Rectal smooth muscle tissue (tissue), 1 donor: ENCODE data around the gene TEX44.
"Not testable (repeated sequence)": the region's sequence is repeated elsewhere in the genome, so short reads cannot be mapped to it uniquely, and the experiment has no call there.

Source experiments
- H3K27ac ChIP-seq: one replicate; pipeline ENCODE4 v1.7.0; 2013; ENCODE audit warnings: low read depth, low read length, inconsistent platforms
- H3K27me3 ChIP-seq: one replicate; pipeline ENCODE4 v1.7.0; 2013; ENCODE audit warnings: low read length; ENCODE audit not compliant: control insufficient read depth, insufficient read depth
- H3K36me3 ChIP-seq: one replicate; pipeline ENCODE4 v1.7.0; 2013; ENCODE audit warnings: low read length; ENCODE audit not compliant: control insufficient read depth, insufficient read depth
- H3K4me1 ChIP-seq: one replicate; pipeline ENCODE4 v1.7.0; 2013; ENCODE audit warnings: low read length; ENCODE audit not compliant: control insufficient read depth, insufficient read depth
- H3K4me3 ChIP-seq: one replicate; pipeline ENCODE4 v1.7.0; 2013; ENCODE audit warnings: low read length
- H3K9ac ChIP-seq: one replicate; pipeline ENCODE4 v1.7.0; 2013; ENCODE audit warnings: low read length

The TEX44 gene

DNA sequence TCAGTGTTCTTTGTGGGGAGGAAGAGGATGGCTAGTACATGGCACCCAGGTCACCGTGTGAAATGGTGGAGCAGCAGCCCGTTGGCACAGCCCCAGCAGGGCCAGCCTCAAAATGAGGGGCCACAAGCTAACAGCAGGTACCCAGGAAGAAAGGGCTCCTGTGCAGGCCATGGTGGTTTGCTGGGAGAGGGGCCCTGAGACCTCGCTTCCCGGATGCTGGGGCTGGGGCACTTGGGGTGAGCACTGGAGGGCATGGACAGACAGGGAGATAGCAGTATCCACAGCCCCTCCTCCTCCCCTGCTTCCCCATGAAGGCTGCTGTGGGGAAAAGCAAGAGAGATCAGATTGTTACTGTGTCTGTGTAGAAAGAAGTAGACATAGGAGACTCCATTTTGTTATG lies 16.2 kb upstream of the TEX44 start:
- Histone ChIP-seq H3K36me3 (no peaks in the 10 kb centered on the region), H3K4me3 (no peak overlapping the region), H3K27ac (no peak overlapping the region), H3K4me1 (no peaks in the 10 kb centered on the region), H3K9ac (no peak overlapping the region), H3K27me3 (no peaks in the 10 kb centered on the region)

DNA sequence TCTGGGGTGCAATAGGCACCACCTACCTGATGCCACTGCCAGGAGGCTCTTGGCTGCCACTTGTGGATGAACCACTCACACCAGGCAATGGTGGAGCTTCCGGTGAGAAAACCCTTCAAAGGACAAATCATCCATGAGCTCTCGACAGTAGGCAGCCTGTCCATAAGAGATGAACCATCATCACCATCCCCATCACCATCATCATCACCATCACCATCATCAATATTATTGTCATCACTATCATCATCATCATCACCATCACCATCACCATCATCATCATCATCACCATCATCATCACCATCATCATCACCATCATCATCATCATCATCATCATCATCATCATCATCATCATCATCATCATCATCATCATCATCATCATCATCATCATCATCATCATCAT lies 14.0 kb upstream of the TEX44 start:
- H3K27me3 ChIP-seq, H3K27ac ChIP-seq, H3K4me1 ChIP-seq, H3K9ac ChIP-seq, H3K36me3 ChIP-seq, H3K4me3 ChIP-seq: not testable (repeated sequence)

- no peaks in the 10 kb centered on the region for H3K36me3 ChIP-seq
- H3K9ac ChIP-seq: no peak overlapping the region
- H3K4me3 ChIP-seq: no peak overlapping the region
- no peak overlapping the region for H3K27ac ChIP-seq
- no peaks in the 10 kb centered on the region for H3K4me1 ChIP-seq
- H3K27me3 ChIP-seq: no peaks in the 10 kb centered on the region
Measured at GRCh38 chr2:231579560-231579959, 13.1 kb upstream of the TEX44 start.

DNA sequence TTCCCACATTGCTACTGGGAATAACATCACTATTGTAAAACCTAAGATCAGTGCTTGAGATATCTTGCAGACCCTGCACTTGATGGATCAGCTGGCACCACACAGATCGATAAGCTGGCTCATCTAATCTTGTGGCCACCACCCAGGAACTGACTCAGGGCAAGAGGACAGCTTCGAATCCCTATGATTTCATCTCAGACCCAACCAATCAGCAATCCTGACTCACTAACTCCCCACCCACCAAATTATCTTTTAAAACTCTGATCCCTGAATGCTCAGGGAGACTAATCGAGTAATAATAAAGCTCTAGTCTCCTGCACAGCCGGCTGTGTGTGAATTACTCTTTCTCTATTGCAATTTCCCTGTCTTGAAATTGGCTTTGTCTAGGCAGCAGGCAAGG lies 11.3 kb upstream of the TEX44 start:
- Histone ChIP-seq H3K27ac (no peak overlapping the region), H3K9ac (no peak overlapping the region)

GRCh38 chr2:231583982-231584381 lies 8.7 kb upstream of the TEX44 start:
- H3K27me3 ChIP-seq: no peaks in the 10 kb centered on the region
- no peaks in the 10 kb centered on the region for H3K36me3 ChIP-seq
- H3K4me3 ChIP-seq: no peak overlapping the region
- no peaks in the 10 kb centered on the region for H3K4me1 ChIP-seq
- no peak overlapping the region for H3K27ac ChIP-seq
- no peak overlapping the region for H3K9ac ChIP-seq

More for the DNA sequence above, 11.3 kb upstream of the TEX44 start:
- Histone ChIP-seq H3K36me3 (no peaks in the 10 kb centered on the region), H3K4me1 (no peaks in the 10 kb centered on the region), H3K27me3 (no peaks in the 10 kb centered on the region), H3K4me3 (no peak overlapping the region)

GRCh38 chr2:231587744-231588143 lies 4.9 kb upstream of the TEX44 start:
- H3K9ac ChIP-seq, H3K27me3 ChIP-seq, H3K27ac ChIP-seq, H3K36me3 ChIP-seq, H3K4me1 ChIP-seq, H3K4me3 ChIP-seq: not testable (repeated sequence)

DNA sequence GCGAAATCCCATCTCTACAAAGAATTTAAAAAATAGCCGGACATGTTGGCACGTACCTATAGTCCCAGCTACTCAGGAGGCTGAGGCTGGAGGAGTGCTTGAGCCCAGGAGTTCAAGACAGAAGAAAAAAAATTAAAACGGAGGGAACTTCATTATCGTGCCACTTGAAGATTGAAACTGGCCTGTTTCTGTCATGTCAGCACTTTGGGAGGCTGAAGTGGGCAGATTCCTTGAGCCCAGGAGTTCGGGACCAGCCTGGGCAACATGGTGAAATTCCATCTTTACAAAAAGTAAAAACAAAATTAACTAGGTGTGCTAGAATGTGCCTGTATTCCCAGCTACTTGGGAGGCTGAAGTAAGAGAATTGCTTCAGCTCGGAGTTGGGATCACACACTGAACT lies 3.0 kb upstream of the TEX44 start:
- Histone ChIP-seq H3K27me3 (no peaks in the 10 kb centered on the region), H3K27ac (no peak overlapping the region), H3K9ac (no peak overlapping the region), H3K36me3 (no peaks in the 10 kb centered on the region), H3K4me1 (no peaks in the 10 kb centered on the region), H3K4me3 (no peak overlapping the region)

DNA sequence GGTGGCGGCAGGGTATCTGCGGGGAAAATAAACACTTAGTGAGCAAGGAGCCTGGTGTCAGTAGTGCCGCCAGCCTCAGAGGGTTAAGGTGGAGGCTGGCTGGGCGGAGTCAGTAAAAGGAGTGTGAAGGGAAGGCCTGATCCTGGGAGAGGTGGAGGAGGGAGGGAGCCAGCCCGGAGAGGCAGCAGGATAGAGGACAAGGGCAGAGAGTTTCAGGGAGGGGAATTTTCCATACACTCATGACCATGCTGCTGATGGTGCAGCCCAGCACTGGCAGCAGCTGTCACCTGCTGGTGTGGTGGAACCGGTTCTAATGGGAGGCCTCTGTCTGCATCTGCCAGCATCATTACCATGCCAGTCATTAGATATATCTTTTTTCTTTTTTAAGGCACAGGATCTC lies 2.0 kb upstream of the TEX44 start:
- Histone ChIP-seq H3K27ac (no peak overlapping the region), H3K27me3 (no peaks in the 10 kb centered on the region)

GRCh38 chr2:231593666-231594065 lies 1.0 kb downstream of the TEX44 start:
- Histone ChIP-seq H3K27ac (no peak overlapping the region), H3K4me3 (no peak overlapping the region), H3K27me3 (no peaks in the 10 kb centered on the region)

More for the DNA sequence above, 2.0 kb upstream of the TEX44 start:
- no peak overlapping the region for H3K9ac ChIP-seq
- no peak overlapping the region for H3K4me3 ChIP-seq
- H3K36me3 ChIP-seq: no peaks in the 10 kb centered on the region
- H3K4me1 ChIP-seq: no peaks in the 10 kb centered on the region

GRCh38 chr2:231597014-231597611 lies 4.4 kb downstream of the TEX44 start:
- Histone ChIP-seq H3K27me3 (no peaks in the 10 kb centered on the region), H3K9ac (no peak overlapping the region), H3K4me1 (peaks cover 6% of the 10 kb centered on the region), H3K36me3 (no peaks in the 10 kb centered on the region), H3K27ac (no peak overlapping the region), H3K4me3 (no peak overlapping the region)

More at GRCh38 chr2:231593666-231594065, 1.0 kb downstream of the TEX44 start:
- H3K36me3 ChIP-seq: no peaks in the 10 kb centered on the region
- peaks cover 2% of the 10 kb centered on the region for H3K4me1 ChIP-seq
- H3K9ac ChIP-seq: no peak overlapping the region

DNA sequence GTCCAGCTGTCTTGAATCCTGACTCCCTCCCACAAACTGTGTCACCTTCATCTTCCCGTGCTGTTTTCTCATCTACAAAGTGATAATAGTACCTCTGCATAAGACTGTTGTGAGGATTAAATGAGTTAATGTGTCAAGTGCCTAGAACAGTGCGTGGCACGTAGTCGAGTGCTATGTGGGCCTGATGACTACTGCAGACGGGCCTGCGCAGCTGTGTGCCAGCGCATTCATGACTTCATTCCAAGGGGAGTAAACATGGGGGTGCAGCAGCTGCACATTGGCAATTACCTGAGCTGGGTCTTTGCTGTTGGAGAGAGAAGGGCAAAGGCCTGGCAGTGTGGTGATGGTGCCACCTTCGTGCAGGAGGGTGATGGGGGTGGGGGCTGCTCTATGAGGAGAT lies 5.0 kb downstream of the TEX44 start:
- Histone ChIP-seq H3K9ac (no peak overlapping the region), H3K27ac (no peak overlapping the region), H3K4me3 (no peak overlapping the region), H3K27me3 (no peaks in the 10 kb centered on the region), H3K4me1 (peaks cover 6% of the 10 kb centered on the region), H3K36me3 (no peaks in the 10 kb centered on the region)

DNA sequence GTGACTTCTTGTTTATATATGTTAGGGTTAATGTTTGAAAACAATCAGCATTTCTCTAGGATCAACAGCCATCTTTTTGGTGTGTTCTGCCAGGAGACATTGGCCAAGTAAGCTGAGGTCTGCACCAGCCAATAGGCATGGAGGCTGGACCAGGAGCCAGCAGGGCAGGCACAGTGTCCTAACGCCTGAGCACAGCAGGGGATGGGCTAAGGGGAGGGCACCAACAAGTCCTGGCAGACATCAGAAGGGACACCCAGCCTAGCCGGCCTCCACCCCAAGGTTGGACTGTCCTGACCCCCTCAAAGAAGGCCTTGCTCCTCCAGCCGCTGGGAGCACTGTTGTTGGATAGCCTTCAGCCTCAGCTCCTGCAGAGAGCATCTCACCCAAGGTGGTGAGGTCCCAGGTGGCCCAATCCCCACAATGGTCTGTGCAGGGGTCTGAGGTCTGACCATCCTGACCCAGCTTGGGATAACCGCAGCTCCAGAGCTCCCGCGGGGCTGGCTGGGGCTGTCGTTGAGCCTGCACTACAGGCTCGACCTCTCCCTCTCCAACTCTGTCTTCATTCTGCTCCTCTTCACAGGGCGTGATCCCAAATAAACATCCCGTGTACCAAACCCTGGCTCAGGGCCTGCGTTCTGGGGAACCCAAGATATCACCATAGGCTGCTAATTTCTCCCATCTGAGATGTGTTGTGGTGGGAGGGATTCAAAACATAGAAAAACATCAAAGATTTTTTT lies 8.1 kb downstream of the TEX44 start:
- Histone ChIP-seq H3K4me3 (no peak overlapping the region), H3K4me1 (peaks cover 29% of the 10 kb centered on the region), H3K9ac (no peak overlapping the region), H3K36me3 (no peaks in the 10 kb centered on the region), H3K27ac (no peak overlapping the region), H3K27me3 (no peaks in the 10 kb centered on the region)
